Cardiac septum (tissue), 1 donor: ENCODE data around the gene BTLA. TPM values are rescaled to one million over a fixed set of nuclear protein-coding genes. Genes with fewer than 3 reads are reported as not detected.
"Not testable (repeated sequence)": the region's sequence is repeated elsewhere in the genome, so short reads cannot be mapped to it uniquely, and the experiment has no call there.

Experiments
- DNase-seq: peaks from one replicate; pipeline ENCODE4 v3.0.0-alpha.2; 2020; ENCODE audit warnings: low spot score
- intact Hi-C: fragments of 100-400 bp; cut with DNase I; formaldehyde crosslinking; loops from one replicate; pipeline ENCODE4 v1.14.0; 2022
- total RNA-seq: library from RNA; stranded (reverse); fragmentation: NEBNext Ultra II Directional; extraction: Animal tissue kit (Norgen Biotek cat#: 25700); gene quantifications from one replicate; pipeline ENCODE4 v1.2.1, GENCODE V29; 2021
- donor health status: DM: no; HTN: no; CAD: no.

The BTLA gene
- total RNA-seq, 1 donor from 2014 or later, result 0.35 TPM

GRCh38 chr3:112496366-112497067 lies 2.8 kb downstream of the BTLA start:
- intact Hi-C loops, result no loop called here
- DNase-seq, result no peak

GRCh38 chr3:112494448-112494767 lies 4.9 kb downstream of the BTLA start:
- intact Hi-C loops, result not testable (repeated sequence)

GRCh38 chr3:112492124-112492523 lies 7.1 kb downstream of the BTLA start:
- intact Hi-C loops, result no loop called here
- DNase-seq, result no peak

More at GRCh38 chr3:112494448-112494767, 4.9 kb downstream of the BTLA start:
- DNase-seq, result not testable (repeated sequence)

- no peak for DNase-seq
- intact Hi-C loops, result no loop called here
Measured at GRCh38 chr3:112491373-112491772, 7.9 kb downstream of the BTLA start.

- intact Hi-C loops, result no loop called here
- no peak for DNase-seq
Measured at GRCh38 chr3:112489674-112490479, 9.4 kb downstream of the BTLA start.

- DNase-seq, result no peak
- intact Hi-C loops, result no loop called here
Measured at GRCh38 chr3:112486811-112487505, 12.3 kb downstream of the BTLA start.

- intact Hi-C loops, result no loop called here
- no peak for DNase-seq
Measured at GRCh38 chr3:112484352-112484751, 14.9 kb downstream of the BTLA start.

GRCh38 chr3:112482675-112483074 lies 16.6 kb downstream of the BTLA start:
- DNase-seq, result no peak
- intact Hi-C loops, result no loop called here

- DNase-seq, result no peak
- intact Hi-C loops, result no loop called here
Measured at GRCh38 chr3:112481302-112481721, 18.0 kb downstream of the BTLA start.

GRCh38 chr3:112477891-112478290 lies 21.4 kb downstream of the BTLA start:
- intact Hi-C loops, result no loop called here
- DNase-seq, result no peak

GRCh38 chr3:112476346-112476745 lies 22.9 kb downstream of the BTLA start:
- intact Hi-C loops, result no loop called here

GRCh38 chr3:112474796-112475195 lies 24.5 kb downstream of the BTLA start:
- intact Hi-C loops, result no loop called here
- DNase-seq, result no peak

More at GRCh38 chr3:112476346-112476745, 22.9 kb downstream of the BTLA start:
- no peak for DNase-seq

GRCh38 chr3:112472691-112473090 lies 26.6 kb downstream of the BTLA start:
- DNase-seq, result no peak
- intact Hi-C loops, result no loop called here

- no peak for DNase-seq
- intact Hi-C loops, result no loop called here
Measured at GRCh38 chr3:112471596-112472325, 27.5 kb downstream of the BTLA start.

GRCh38 chr3:112470788-112471187 lies 28.5 kb downstream of the BTLA start:
- intact Hi-C loops, result no loop called here
- DNase-seq, result no peak

GRCh38 chr3:112469671-112470070 lies 29.6 kb downstream of the BTLA start:
- intact Hi-C loops, result no loop called here
- DNase-seq, result no peak

GRCh38 chr3:112467539-112467938 lies 31.7 kb downstream of the BTLA start:
- intact Hi-C loops, result no loop called here
- no peak for DNase-seq

GRCh38 chr3:112466020-112466419 lies 33.3 kb downstream of the BTLA start:
- intact Hi-C loops, result no loop called here
- no peak for DNase-seq

GRCh38 chr3:112464264-112464663 lies 35.0 kb downstream of the BTLA start:
- intact Hi-C loops, result no loop called here
- DNase-seq, result no peak

- intact Hi-C loops, result no loop called here
- DNase-seq, result no peak
Measured at GRCh38 chr3:112463250-112463649, 36.0 kb downstream of the BTLA start.
